HEK293 (cell line): ENCODE data around the gene DNAJC2.
"Not testable (repeated sequence)": the region's sequence is repeated elsewhere in the genome, so short reads cannot be mapped to it uniquely, and the experiment has no call there.

ENCODE experiments used
- CTCF ChIA-PET: fragments of 350-600 bp; formaldehyde crosslinking; extraction: SDS; loops from one replicate; lab custom pipeline; 2021; ENCODE audit warnings: antibody characterized with exemption; lab: Yijun Ruan, JAX
- POLR2A ChIA-PET: fragments of 300-600 bp; formaldehyde crosslinking; extraction: SDS; loops from one replicate; lab custom pipeline; 2020; ENCODE audit warnings: antibody characterized with exemption, inconsistent platforms; lab: Yijun Ruan, JAX
- H3K27ac ChIP-seq: fragments of 200-500 bp; sonication (Bioruptor generic); 2 replicates; pipeline ENCODE4 v1.5.1; 2014; ENCODE audit warnings: low read depth, low read length, control low read depth, inconsistent platforms; ENCODE audit errors: extremely low read depth
- H3K36me3 ChIP-seq, 2 experiments: fragments of 200-500 bp in 1 of 2; sonication (Bioruptor generic) in 1 of 2; 1 replicate in 1 of 2; 2 replicates in 1 of 2; pipeline ENCODE4 v1.5.1; 2014 to 2017; ENCODE audit warnings: inconsistent platforms in 2 of 2, low read length in 2 of 2; ENCODE audit not compliant: control insufficient read depth in 2 of 2, insufficient read depth in 1 of 2
- H3K4me1 ChIP-seq: fragments of 200-500 bp; sonication (Bioruptor generic); 2 replicates; pipeline ENCODE4 v1.5.1; 2014; ENCODE audit warnings: mild to moderate bottlenecking, low read length, inconsistent platforms; ENCODE audit not compliant: control insufficient read depth, insufficient read depth
- H3K4me3 ChIP-seq: 2 replicates; pipeline ENCODE4 v1.5.1; 2011; ENCODE audit warnings: low read depth, mild to moderate bottlenecking, control low read depth, low read length, moderate library complexity
- H3K9me3 ChIP-seq: fragments of 200-500 bp; sonication (Bioruptor generic); 2 replicates; pipeline ENCODE4 v1.5.1; 2014; ENCODE audit warnings: low read depth, low read length, inconsistent platforms; ENCODE audit not compliant: control insufficient read depth, insufficient read depth
- FEZF1 ChIP-seq: fragments of 450-650 bp; formaldehyde crosslinking; IDR thresholded peaks from 2 replicates; pipeline ENCODE4 v1.5.1; 2016; ENCODE audit warnings: missing biosample characterization, missing genetic modification characterization
- PRDM1 ChIP-seq: fragments of 450-650 bp; formaldehyde crosslinking; IDR thresholded peaks from 2 replicates; pipeline ENCODE4; 2016; ENCODE audit warnings: missing biosample characterization, missing genetic modification characterization
- SP7 ChIP-seq: fragments of 450-650 bp; formaldehyde crosslinking; IDR thresholded peaks from 2 replicates; pipeline ENCODE4 v1.5.1; 2016; ENCODE audit warnings: missing biosample characterization, missing genetic modification characterization
- ZNF677 ChIP-seq: fragments of 450-650 bp; IDR thresholded peaks from 2 replicates; pipeline ENCODE4 v1.5.0; 2018; ENCODE audit warnings: missing biosample characterization, mild to moderate bottlenecking, missing genetic modification characterization, moderate library complexity
- ZNF843 ChIP-seq: fragments of 450-650 bp; formaldehyde crosslinking; IDR thresholded peaks from 2 replicates; pipeline ENCODE4 v1.5.1; 2016; ENCODE audit warnings: missing biosample characterization, missing genetic modification characterization
- TF ChIP-seq, protein P1 (sequence below): fragments of 450-650 bp; formaldehyde crosslinking; IDR thresholded peaks from 2 replicates; pipeline ENCODE4 v1.5.1; 2016; ENCODE audit warnings: missing biosample characterization, missing genetic modification characterization

The DNAJC2 gene

DNA sequence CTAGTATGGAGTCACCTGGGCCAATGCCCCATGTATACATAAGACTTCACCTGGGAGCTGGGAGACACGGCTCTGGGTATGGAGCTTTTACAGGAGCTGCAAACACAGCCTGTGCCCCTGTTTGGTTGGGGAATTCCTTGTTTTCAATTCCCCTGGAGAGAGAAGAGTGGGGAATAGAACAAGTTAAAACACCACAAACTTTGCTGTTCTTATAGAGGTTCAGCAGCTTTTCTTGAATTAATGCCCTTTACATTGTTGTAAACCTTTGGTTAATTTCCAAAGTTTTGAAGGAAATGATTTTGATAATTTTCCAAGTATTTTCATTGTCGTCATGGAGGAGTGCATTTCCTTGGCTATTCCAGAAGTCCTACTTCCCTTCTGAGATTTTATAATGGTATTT is 66.4 kb downstream of the DNAJC2 start:
- H3K27ac ChIP-seq, H3K9me3 ChIP-seq, H3K36me3 ChIP-seq, POLR2A ChIA-PET, H3K4me1 ChIP-seq, H3K4me3 ChIP-seq: not testable (repeated sequence)
- CTCF ChIA-PET: interaction anchor here (0.6 kb wide), 1 partner anchor 11 kb away, joined by 3 read pairs; no protein-coding TSS in a partner anchor
- peak; percentile 100 for TF ChIP-seq ZNF677 (tag by site-specific recombination)

DNA sequence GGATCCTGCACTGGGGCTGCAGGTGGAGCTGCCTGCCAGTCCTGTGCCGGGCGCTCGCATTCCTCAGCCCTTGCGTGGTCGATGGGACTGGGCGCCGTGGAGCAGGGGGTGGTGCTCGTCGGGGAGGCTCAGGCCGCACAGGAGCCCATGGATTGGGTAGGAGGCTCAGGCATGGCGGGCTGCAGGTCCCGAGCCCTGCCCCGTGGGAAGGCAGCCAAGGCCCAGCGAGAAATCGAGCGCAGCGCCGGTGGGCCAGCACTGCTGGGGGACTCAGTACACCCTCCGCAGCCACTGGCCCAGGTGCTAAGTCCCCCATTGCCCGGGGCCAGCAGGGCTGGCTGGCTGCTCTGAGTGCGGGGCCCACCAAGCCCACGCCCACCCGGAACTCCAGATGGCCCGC is 69.7 kb downstream of the DNAJC2 start:
- H3K4me3 ChIP-seq, H3K27ac ChIP-seq, H3K4me1 ChIP-seq, CTCF ChIA-PET, H3K9me3 ChIP-seq, H3K36me3 ChIP-seq, POLR2A ChIA-PET: not testable (repeated sequence)

GRCh38 chr7:103273374-103273773 is 71.2 kb downstream of the DNAJC2 start:
- CTCF ChIA-PET, POLR2A ChIA-PET: not testable (repeated sequence)

DNA sequence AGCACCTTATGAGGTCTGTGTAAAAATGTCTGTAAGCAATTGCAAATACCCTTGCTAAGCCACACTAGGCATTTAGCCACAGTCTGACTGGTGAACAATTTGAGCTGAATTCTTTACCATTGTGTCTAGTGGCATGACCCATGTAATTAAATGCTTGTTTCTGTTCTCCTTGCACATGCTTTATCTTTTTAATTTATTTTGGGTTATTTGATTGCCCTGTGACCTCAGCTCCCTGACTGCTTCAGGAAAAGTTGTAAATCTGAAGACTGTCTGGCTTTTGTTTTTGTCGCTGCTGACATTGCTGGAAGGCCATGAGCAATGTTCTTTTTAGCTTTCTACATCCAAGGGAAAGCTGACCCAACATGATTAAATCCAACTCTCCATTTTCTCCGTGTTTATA is 78.3 kb downstream of the DNAJC2 start:
- not testable (repeated sequence) for H3K4me1 ChIP-seq, H3K36me3 ChIP-seq
- TF ChIP-seq SP7 (tag by site-specific recombination): peak; percentile 51
- TF ChIP-seq, protein P1, sequence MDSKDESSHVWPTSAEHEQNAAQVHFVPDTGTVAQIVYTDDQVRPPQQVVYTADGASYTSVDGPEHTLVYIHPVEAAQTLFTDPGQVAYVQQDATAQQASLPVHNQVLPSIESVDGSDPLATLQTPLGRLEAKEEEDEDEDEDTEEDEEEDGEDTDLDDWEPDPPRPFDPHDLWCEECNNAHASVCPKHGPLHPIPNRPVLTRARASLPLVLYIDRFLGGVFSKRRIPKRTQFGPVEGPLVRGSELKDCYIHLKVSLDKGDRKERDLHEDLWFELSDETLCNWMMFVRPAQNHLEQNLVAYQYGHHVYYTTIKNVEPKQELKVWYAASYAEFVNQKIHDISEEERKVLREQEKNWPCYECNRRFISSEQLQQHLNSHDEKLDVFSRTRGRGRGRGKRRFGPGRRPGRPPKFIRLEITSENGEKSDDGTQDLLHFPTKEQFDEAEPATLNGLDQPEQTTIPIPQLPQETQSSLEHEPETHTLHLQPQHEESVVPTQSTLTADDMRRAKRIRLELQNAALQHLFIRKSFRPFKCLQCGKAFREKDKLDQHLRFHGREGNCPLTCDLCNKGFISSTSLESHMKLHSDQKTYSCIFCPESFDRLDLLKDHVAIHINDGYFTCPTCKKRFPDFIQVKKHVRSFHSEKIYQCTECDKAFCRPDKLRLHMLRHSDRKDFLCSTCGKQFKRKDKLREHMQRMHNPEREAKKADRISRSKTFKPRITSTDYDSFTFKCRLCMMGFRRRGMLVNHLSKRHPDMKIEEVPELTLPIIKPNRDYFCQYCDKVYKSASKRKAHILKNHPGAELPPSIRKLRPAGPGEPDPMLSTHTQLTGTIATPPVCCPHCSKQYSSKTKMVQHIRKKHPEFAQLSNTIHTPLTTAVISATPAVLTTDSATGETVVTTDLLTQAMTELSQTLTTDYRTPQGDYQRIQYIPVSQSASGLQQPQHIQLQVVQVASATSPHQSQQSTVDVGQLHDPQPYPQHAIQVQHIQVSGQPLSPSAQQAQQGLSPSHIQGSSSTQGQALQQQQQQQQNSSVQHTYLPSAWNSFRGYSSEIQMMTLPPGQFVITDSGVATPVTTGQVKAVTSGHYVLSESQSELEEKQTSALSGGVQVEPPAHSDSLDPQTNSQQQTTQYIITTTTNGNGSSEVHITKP (tag by site-specific recombination): 0 out of 2 replicates have a peak, but pooled peaks have one; percentile 18
- peak; percentile 69 for TF ChIP-seq FEZF1 (tag by site-specific recombination)
- TF ChIP-seq PRDM1: 0 out of 2 replicates have a peak, but pooled peaks have one; percentile 23
- TF ChIP-seq ZNF843 (tag by site-specific recombination): 0 out of 2 replicates have a peak, but pooled peaks have one; percentile 30
- TF ChIP-seq, all 188 proteins: peak for 5; not testable (repeated sequence) for 183
- H3K9me3 ChIP-seq, H3K27ac ChIP-seq, H3K4me3 ChIP-seq, CTCF ChIA-PET, POLR2A ChIA-PET: not testable (repeated sequence)

More at GRCh38 chr7:103273374-103273773, 71.2 kb downstream of the DNAJC2 start:
- not testable (repeated sequence) for H3K36me3 ChIP-seq, H3K4me3 ChIP-seq, H3K27ac ChIP-seq, H3K4me1 ChIP-seq, H3K9me3 ChIP-seq

DNA sequence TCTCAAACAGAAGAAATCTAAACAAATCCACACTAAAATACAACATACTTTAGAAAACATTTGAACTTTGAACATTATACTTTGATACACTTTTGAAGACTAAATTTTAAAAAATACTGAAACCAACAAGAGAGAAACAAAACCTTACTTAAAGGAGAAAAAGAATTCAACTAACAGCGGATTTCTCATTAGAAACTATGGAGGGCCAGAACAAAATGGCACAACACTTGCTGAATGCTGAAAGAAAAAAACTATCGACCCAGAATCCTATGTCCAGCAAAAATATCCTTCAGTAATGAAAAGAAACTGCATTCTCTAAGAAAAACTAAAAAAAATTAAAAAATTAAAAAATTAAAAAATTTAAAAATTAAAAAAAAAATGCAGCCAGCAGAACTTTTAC is 80.5 kb downstream of the DNAJC2 start:
- H3K4me3 ChIP-seq, H3K9me3 ChIP-seq, CTCF ChIA-PET, H3K36me3 ChIP-seq, H3K4me1 ChIP-seq, H3K27ac ChIP-seq, POLR2A ChIA-PET: not testable (repeated sequence)
